Epithelial cell of prostate (primary cell): ENCODE measurements around the gene VN1R5.
"Not testable (repeated sequence)": the region's sequence is repeated elsewhere in the genome, so short reads cannot be mapped to it uniquely, and the experiment has no call there.

ENCODE experiments used
- DNase-seq: peaks from one replicate; pipeline ENCODE4 v3.0.0-alpha.2; 2011; ENCODE audit warnings: low read depth, low spot score
- H3K27ac ChIP-seq: fragments of 450-650 bp; 2 replicates; pipeline ENCODE4 v1.5.1; 2017; ENCODE audit warnings: mild to moderate bottlenecking

The VN1R5 gene

DNA sequence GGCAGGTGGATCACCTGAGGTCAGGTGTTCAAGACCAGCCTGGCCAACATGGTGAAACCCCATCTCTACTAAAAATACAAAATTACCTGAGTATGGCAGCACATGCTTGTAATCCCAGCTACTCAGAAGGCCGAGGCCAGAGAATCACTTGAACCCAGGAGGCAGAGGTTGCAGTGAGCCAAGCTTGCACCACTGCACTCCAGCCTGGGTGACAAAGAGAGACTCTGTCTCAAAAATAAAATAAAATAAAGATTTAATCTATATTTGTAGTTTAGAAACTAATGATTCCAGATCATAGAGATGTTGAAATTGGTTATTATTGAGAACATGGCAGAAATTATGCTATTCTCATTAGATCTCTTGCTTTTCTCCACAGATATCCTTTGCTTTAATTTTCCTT lies at the start of gene VN1R5:
Gene VN1R5, plus strand, starts transcription at position 301 of the 400 bp plus-strand sequence.
- not testable (repeated sequence) for DNase-seq

GRCh38 chr1:247209396-247209795 lies 46.5 kb upstream of the VN1R5 start:
- no peak for DNase-seq
- H3K27ac ChIP-seq = no peak overlapping the region

More for the DNA sequence above, at the start of gene VN1R5:
- H3K27ac ChIP-seq = not testable (repeated sequence)

DNA sequence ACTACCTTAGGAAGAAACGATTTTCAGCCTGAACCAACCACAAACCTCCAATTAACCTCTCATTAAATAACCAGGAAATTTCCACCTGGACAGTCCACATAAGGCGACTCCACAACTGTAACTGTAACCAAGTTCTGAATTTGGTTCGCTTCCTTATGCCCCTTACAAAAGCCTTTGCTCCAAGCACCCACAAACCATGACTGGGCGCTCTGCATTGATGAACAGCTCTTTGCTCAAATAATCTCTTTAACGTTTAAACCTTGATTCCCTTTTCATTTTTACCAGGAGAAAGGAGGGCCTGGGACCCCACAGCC lies 45.9 kb upstream of the VN1R5 start:
- DNase-seq = no peak
- peak overlapping the region; percentile 50 for H3K27ac ChIP-seq

DNA sequence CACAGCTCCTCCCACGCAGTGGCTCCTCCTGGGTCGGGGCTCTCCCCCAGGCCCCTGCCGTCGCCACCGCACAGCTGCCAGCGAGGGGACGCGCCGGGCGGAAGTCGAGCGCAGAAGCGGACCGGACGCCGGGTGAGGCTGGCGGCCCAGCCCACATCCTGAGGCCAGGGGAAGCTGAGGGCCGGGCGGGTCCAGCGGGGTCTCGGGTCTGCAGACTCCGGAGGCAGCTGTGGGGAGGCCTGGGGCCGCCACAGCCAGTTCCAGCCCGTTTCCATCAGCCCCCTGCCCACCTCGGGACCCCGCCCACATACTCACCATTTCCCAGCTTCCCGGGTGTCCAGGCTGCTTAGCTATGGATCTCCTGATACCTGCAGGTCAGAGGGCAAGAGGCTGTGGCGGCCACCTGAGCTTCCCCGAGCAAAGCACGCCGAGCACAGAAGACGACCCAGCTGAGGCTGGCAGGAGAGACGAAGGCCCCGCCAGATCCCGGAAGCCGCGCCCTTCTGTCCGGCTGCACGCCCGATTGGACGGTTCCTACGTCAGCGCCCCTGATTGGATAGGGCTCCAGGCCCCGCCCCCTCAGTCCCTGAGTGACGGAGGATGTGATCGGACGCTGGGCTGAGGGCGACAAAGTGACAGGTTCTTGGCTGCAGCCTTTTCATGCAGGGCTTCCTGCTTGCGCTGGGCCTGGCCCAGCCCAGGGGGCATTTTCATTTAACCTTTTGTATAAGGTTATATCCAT lies 45.3 kb upstream of the VN1R5 start:
- H3K27ac ChIP-seq = peak overlapping the region; percentile 50
- peak; percentile 58 for DNase-seq

GRCh38 chr1:247211339-247211738 lies 44.5 kb upstream of the VN1R5 start:
- no peak overlapping the region for H3K27ac ChIP-seq
- DNase-seq = no peak

DNA sequence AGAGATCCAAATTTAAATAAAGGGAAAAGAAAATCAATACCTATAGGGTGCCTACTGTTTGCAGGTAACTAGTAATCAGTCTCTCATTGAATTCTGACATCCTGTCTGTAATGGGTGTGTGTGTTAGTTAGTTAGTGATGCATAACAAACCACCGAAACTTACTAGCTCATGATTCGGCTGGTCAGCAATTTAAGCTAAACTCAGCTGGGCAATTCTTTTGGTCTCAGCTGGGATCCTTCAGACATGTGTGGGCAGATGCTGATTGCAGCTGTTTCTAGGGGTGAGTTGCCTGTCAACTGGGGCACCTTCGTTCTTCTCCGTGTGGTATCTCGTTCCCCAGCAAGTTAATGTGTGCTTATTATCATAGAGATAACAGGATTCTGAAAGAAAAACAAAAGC lies 43.9 kb upstream of the VN1R5 start:
- DNase-seq = no peak
- no peak overlapping the region for H3K27ac ChIP-seq

- DNase-seq = no peak
- no peak overlapping the region for H3K27ac ChIP-seq
Measured at GRCh38 chr1:247212627-247213617, 43.0 kb upstream of the VN1R5 start.

DNA sequence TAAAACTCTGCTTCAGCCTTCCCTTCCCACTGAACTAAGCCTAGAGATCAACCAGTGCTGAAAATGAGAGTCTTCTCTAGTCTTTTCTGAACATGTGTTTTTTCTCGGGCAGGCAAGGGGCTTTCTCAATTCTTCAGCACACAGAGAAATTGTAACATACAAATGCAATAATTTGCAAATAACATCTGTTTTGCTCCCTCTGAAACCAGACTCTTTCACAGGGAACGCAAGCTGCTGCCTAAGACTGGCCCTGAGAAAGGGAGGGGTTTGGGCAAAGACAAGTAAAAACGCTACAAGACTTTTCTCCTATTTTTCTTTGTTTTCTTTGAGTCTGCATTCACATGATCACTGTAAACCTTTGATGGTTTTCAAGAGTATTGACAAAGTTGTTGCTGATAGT lies 39.6 kb upstream of the VN1R5 start:
- no peak overlapping the region for H3K27ac ChIP-seq

DNA sequence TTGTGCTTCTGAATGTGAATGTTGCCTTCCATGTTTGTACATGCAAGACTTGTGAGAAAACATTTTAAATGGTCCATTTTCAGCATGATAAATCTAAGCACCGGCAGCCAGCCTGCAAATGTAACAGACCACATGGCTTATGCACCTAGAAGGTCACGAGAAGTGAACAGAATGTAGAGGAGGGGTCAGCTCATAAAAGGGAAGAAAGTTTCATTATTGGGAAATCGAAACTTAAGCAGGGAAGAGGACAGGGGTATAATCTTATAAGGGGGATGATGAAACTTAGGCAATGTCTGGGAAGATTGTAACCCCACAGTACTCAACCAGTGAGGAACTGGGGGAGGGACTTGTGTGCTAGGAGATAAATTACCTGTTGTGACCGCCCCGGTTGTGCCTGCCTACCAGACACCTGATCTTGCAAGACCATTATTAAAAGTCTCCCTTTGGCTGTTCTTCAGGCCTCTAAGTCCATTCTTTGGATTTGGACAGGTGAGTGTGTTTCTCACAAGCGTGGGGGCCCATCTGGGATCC lies 37.7 kb upstream of the VN1R5 start:
- no peak overlapping the region for H3K27ac ChIP-seq
- no peak for DNase-seq

More for the DNA sequence above, 39.6 kb upstream of the VN1R5 start:
- DNase-seq = no peak

DNA sequence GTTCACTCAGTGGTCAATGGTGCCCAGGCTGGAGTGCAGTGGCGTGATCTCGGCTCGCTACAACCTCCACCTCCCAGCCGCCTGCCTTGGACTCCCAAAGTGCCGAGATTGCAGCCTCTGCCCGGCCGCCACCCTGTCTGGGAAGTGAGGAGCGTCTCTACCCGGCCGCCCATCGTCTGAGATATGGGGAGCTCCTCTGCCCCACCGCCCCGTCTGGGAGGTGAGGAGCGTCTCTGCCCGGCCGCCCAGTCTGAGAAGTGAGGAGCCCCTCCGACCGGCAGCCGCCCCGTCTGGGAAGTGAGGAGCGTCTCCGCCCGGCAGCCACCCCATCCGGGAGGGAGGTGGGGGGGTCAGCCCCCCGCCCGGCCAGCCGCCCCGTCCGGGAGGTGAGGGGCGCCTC lies 35.6 kb upstream of the VN1R5 start:
- not testable (repeated sequence) for DNase-seq

DNA sequence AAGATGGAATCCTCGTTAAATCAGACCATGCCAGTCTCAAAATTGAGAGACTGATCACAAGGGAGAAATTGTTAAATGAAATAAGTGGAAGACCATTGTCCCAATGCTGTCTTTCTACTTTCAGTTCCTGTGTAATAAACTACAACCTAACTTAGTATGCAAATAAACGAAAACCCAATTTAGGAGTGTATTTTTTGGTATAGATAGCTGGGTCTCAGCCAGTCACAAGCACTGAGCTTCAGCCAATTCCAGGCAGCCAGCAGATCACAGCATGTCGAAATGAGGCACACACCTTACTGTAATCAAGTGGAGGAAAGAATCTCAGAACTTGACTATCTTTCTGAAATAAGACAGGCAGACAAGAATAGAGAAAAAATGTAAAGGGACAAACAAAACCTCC lies 33.0 kb upstream of the VN1R5 start:
- DNase-seq = no peak
- no peak overlapping the region for H3K27ac ChIP-seq

More for the DNA sequence above, 35.6 kb upstream of the VN1R5 start:
- not testable (repeated sequence) for H3K27ac ChIP-seq

DNA sequence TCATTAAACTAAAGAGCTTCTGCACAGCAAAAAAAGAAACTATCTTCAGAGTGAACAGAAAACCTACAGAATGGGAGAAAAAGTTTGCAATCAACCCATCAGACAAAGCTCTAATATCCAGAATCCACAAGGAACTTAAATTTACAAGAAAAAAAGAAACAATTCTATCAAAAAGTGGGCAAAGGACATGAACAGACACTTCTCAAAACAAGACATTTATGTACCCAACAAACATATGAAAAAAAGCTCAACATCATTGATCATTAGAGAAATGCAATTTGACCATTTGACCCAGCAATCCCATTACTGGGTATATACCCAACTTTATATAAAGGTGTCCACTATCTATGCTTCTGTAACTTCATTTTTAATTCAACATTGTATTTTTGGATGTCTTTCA lies 31.1 kb upstream of the VN1R5 start:
- H3K27ac ChIP-seq = no peak overlapping the region
- DNase-seq = no peak

- no peak for DNase-seq
Measured at GRCh38 chr1:247228133-247228532, 27.7 kb upstream of the VN1R5 start.

GRCh38 chr1:247241691-247242090 lies 14.2 kb upstream of the VN1R5 start:
- DNase-seq = no peak
- no peak overlapping the region for H3K27ac ChIP-seq

More at GRCh38 chr1:247228133-247228532, 27.7 kb upstream of the VN1R5 start:
- no peak overlapping the region for H3K27ac ChIP-seq

DNA sequence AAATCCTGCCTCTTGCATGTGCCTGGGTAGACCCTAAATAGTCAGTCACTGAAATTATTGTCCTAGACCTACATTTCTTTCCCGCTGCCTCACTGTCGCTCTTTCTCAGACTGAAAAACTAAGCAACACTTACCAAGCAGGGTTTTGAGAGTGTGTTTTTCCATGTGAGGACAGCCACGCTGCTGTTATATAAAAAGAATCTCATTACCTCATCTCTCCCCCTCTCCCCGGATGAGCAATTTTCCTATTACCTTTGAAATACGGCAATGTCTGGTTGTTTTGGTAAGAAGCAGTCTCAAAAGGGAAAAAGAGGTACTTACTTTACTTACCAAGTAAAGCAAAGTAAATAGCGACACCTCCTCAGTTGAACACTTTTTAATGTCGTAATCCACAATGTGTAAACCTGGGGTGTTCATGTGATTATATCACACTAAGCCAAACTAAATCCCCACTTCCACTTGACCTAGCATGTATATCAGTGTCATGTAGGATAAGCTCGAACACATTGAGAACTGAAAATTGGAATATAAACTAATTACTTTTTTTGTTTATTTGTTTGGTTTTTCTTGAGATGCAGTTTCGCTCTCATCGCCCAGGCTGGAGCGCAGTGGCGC lies 12.2 kb upstream of the VN1R5 start:
- H3K27ac ChIP-seq = no peak overlapping the region
- DNase-seq = no peak

DNA sequence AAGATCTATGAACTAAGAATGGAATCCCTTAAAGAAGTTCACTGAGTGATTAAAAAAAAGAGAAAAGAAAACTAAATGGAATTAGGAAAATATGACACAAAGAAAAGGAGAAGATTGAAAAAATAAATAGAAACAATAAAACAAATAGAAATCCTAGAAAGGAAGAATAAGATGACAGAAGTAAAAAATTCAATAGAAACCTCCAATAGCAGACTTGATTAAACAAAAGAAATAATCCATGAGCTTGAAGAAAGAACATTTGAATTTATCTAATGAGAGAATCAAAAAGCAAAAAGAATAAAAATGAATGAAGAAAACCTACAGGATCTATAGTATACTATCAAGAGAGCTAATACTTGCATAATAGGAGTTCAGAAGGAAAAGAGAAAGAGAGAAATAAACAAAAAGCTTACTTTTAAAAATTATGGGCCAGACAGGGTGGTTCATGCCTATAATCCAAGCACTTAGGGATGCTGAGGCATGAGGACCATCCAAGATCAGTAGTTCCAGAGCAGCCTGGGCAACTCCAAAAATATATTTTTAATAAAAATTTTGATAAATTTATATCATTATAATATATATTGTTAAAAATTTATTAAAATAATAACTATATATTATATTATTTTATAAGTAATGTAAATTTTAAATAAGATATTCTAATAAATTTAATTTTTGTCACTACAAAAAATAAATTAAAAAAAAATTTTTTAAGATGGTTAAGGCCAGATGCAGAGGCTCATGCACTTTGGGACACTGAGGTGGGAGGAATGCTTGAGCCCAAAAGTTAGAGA lies 9.4 kb upstream of the VN1R5 start:
- no peak overlapping the region for H3K27ac ChIP-seq
- no peak for DNase-seq

DNA sequence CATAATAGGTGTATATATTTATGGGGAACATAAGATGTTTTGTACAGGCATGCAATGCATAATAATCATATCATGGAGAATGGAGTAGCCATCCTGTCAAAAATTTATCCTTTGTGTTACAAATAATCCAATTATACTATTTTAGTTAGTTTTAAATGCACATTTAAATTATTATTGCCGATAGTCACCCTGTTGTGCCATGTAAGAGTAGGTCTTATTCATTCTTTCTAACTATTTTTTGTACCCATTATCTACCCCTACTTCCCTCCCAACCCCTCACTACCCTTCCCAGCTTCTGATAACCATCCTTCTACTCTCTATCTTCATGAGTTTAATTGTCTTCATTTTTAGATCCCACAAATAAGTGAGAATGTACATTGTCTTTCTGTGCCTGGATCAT lies 8.3 kb upstream of the VN1R5 start:
- no peak for DNase-seq
- no peak overlapping the region for H3K27ac ChIP-seq

DNA sequence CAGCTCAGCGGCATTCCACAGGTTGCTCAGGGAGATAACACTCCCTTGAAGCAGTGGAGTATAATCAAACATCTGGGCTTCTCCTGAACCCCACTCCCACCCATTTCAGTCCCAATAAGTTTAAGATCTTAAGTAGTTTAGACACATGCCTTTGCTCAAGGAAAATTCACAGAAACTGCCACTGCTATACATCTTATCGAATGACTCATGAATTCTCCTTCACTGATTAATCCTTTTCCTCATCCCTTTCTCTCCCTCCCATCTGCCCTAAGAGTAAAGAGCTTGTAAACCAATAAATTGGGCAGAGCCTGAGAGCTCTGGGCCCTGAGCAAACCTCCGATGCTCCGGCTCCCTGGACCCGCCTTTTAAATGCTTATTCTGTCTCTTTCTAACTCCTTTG lies 10.2 kb downstream of the VN1R5 start:
- peak; percentile 5 for DNase-seq
- H3K27ac ChIP-seq = no peak overlapping the region

- DNase-seq = no peak
- no peak overlapping the region for H3K27ac ChIP-seq
Measured at GRCh38 chr1:247268390-247269045, 12.6 kb downstream of the VN1R5 start.
